ENCODE measurements around the gene PCDH12. TPM values are rescaled to one million over a fixed set of nuclear protein-coding genes. Genes with fewer than 3 reads are reported as not detected.

PCDH12 gene
- total RNA-seq, 1 donor from 2014 or later = under 0.01 TPM

GRCh38 chr5:142000173-142000572, 42.2 kb upstream of the PCDH12 start:
- FAIRE-seq (no peak), DNase-seq (ENCODE audit: low read depth) (no peak)
- Histone ChIP-seq H3K36me3 (ENCODE audit: control insufficient read depth, insufficient read depth, low read length) (peaks cover 4% of the 10 kb centered on the region), H3K27me3 (ENCODE audit: control insufficient read depth, insufficient read depth, low read length) (no peaks in the 10 kb centered on the region), H3K4me3 (ENCODE audit: low read depth, low read length) (no peak overlapping the region)
- no peak for TF ChIP-seq CTCF (IDR thresholded peaks at IDR 0.05; ENCODE audit: insufficient read depth, low read length, severe bottlenecking)

- H3K36me3 ChIP-seq (ENCODE audit: control insufficient read depth, insufficient read depth, low read length) = peaks cover 5% of the 10 kb centered on the region
- FAIRE-seq = no peak
- no peaks in the 10 kb centered on the region for H3K27me3 ChIP-seq (ENCODE audit: control insufficient read depth, insufficient read depth, low read length)
- no peak for DNase-seq (ENCODE audit: low read depth)
- H3K4me3 ChIP-seq (ENCODE audit: low read depth, low read length) = no peak overlapping the region
- no peak for TF ChIP-seq CTCF (IDR thresholded peaks at IDR 0.05; ENCODE audit: insufficient read depth, low read length, severe bottlenecking)
Measured at GRCh38 chr5:141997358-141997960, 39.5 kb upstream of the PCDH12 start.

GRCh38 chr5:141995656-141996055, 37.7 kb upstream of the PCDH12 start:
- no peak for TF ChIP-seq CTCF (IDR thresholded peaks at IDR 0.05; ENCODE audit: insufficient read depth, low read length, severe bottlenecking)
- FAIRE-seq (no peak), DNase-seq (ENCODE audit: low read depth) (no peak)
- no peak overlapping the region for H3K4me3 ChIP-seq (ENCODE audit: low read depth, low read length)
- H3K36me3 ChIP-seq (ENCODE audit: control insufficient read depth, insufficient read depth, low read length) = peaks cover 4% of the 10 kb centered on the region
- H3K27me3 ChIP-seq (ENCODE audit: control insufficient read depth, insufficient read depth, low read length) = no peaks in the 10 kb centered on the region

GRCh38 chr5:141994511-141995136, 36.6 kb upstream of the PCDH12 start:
- TF ChIP-seq CTCF (IDR thresholded peaks at IDR 0.05; ENCODE audit: insufficient read depth, low read length, severe bottlenecking) = no peak
- peaks cover 4% of the 10 kb centered on the region for H3K36me3 ChIP-seq (ENCODE audit: control insufficient read depth, insufficient read depth, low read length)
- H3K4me3 ChIP-seq (ENCODE audit: low read depth, low read length) = no peak overlapping the region
- no peaks in the 10 kb centered on the region for H3K27me3 ChIP-seq (ENCODE audit: control insufficient read depth, insufficient read depth, low read length)
- no peak for FAIRE-seq
- no peak for DNase-seq (ENCODE audit: low read depth)

- H3K27me3 ChIP-seq (ENCODE audit: control insufficient read depth, insufficient read depth, low read length) = no peaks in the 10 kb centered on the region
- no peak overlapping the region for H3K4me3 ChIP-seq (ENCODE audit: low read depth, low read length)
- TF ChIP-seq CTCF (IDR thresholded peaks at IDR 0.05; ENCODE audit: insufficient read depth, low read length, severe bottlenecking) = peak; percentile 46
- FAIRE-seq = no peak
- peaks cover 5% of the 10 kb centered on the region for H3K36me3 ChIP-seq (ENCODE audit: control insufficient read depth, insufficient read depth, low read length)
- DNase-seq (ENCODE audit: low read depth) = peak; percentile 62
Measured at GRCh38 chr5:141992349-141992963, 34.5 kb upstream of the PCDH12 start.

Measured in bronchial epithelial cell (primary cell).